Glutamatergic neuron (in vitro differentiated cells): ENCODE measurements around the gene ZCCHC14. TPM values are rescaled to one million over a fixed set of nuclear protein-coding genes. Genes with fewer than 3 reads are reported as not detected.
"Not testable (repeated sequence)": the region's sequence is repeated elsewhere in the genome, so short reads cannot be mapped to it uniquely, and the experiment has no call there.

ENCODE experiments used
- DNase-seq: peaks from one replicate; pipeline ENCODE4 v3.0.0; 2022
- H3K27ac Mint-ChIP-seq: one replicate; pipeline ENCODE4 v1.8.0; 2020; ENCODE audit warnings: mild to moderate bottlenecking, mixed read lengths, inconsistent platforms; ENCODE audit not compliant: unreplicated experiment
- H3K27me3 Mint-ChIP-seq: one replicate; pipeline ENCODE4 v1.8.0; 2020; ENCODE audit warnings: mild to moderate bottlenecking, moderate library complexity, mixed read lengths, inconsistent platforms; ENCODE audit not compliant: unreplicated experiment
- H3K36me3 Mint-ChIP-seq: one replicate; pipeline ENCODE4 v1.8.0; 2020; ENCODE audit warnings: mild to moderate bottlenecking, mixed read lengths, inconsistent platforms; ENCODE audit not compliant: unreplicated experiment
- H3K4me1 Mint-ChIP-seq: one replicate; pipeline ENCODE4 v1.8.0; 2020; ENCODE audit warnings: mild to moderate bottlenecking, low read depth, mixed read lengths, inconsistent platforms; ENCODE audit not compliant: unreplicated experiment
- H3K4me3 Mint-ChIP-seq: one replicate; pipeline ENCODE4 v1.8.0; 2020; ENCODE audit warnings: mild to moderate bottlenecking, mixed read lengths, inconsistent platforms; ENCODE audit not compliant: unreplicated experiment
- H3K9me3 Mint-ChIP-seq: one replicate; pipeline ENCODE4 v1.8.0; 2020; ENCODE audit warnings: mild to moderate bottlenecking, moderate library complexity, mixed read lengths, inconsistent platforms; ENCODE audit not compliant: unreplicated experiment
- total RNA-seq: library from RNA; stranded (reverse); fragmentation: NEBNext Ultra II Directional; extraction: Animal tissue kit (Norgen Biotek cat#: 25700); gene quantifications from one replicate; pipeline ENCODE4 v1.2.1, GENCODE V29; 2021; ENCODE audit not compliant: unreplicated experiment
- TF ChIP-seq, protein P1 (sequence below): fragments of 200-600 bp; sonication (generic); IDR thresholded peaks from one replicate; pipeline ENCODE4 v1.5.0; 2021; ENCODE audit not compliant: partially characterized antibody, unreplicated experiment

The ZCCHC14 gene
- total RNA-seq, 1 donor from 2014 or later = 29.2 TPM

- H3K27me3 Mint-ChIP-seq = no peaks in the 10 kb centered on the region
- no peak overlapping the region for H3K4me3 Mint-ChIP-seq
- no peak for DNase-seq
- TF ChIP-seq, protein P1, sequence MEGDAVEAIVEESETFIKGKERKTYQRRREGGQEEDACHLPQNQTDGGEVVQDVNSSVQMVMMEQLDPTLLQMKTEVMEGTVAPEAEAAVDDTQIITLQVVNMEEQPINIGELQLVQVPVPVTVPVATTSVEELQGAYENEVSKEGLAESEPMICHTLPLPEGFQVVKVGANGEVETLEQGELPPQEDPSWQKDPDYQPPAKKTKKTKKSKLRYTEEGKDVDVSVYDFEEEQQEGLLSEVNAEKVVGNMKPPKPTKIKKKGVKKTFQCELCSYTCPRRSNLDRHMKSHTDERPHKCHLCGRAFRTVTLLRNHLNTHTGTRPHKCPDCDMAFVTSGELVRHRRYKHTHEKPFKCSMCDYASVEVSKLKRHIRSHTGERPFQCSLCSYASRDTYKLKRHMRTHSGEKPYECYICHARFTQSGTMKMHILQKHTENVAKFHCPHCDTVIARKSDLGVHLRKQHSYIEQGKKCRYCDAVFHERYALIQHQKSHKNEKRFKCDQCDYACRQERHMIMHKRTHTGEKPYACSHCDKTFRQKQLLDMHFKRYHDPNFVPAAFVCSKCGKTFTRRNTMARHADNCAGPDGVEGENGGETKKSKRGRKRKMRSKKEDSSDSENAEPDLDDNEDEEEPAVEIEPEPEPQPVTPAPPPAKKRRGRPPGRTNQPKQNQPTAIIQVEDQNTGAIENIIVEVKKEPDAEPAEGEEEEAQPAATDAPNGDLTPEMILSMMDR = no peak
- H3K36me3 Mint-ChIP-seq = no peaks in the 10 kb centered on the region
- H3K4me1 Mint-ChIP-seq = peaks cover 30% of the 10 kb centered on the region
- peaks cover 2% of the 10 kb centered on the region for H3K9me3 Mint-ChIP-seq
- no peak overlapping the region for H3K27ac Mint-ChIP-seq
Observed at GRCh38 chr16:87484487-87485331, 8.1 kb downstream of the ZCCHC14 start.

GRCh38 chr16:87483481-87483880, 9.3 kb downstream of the ZCCHC14 start:
- DNase-seq = no peak
- H3K27me3 Mint-ChIP-seq = no peaks in the 10 kb centered on the region
- H3K9me3 Mint-ChIP-seq = peaks cover 2% of the 10 kb centered on the region
- H3K27ac Mint-ChIP-seq = no peak overlapping the region
- no peaks in the 10 kb centered on the region for H3K36me3 Mint-ChIP-seq
- peaks cover 24% of the 10 kb centered on the region for H3K4me1 Mint-ChIP-seq
- TF ChIP-seq, protein P1 = no peak
- no peak overlapping the region for H3K4me3 Mint-ChIP-seq

DNA sequence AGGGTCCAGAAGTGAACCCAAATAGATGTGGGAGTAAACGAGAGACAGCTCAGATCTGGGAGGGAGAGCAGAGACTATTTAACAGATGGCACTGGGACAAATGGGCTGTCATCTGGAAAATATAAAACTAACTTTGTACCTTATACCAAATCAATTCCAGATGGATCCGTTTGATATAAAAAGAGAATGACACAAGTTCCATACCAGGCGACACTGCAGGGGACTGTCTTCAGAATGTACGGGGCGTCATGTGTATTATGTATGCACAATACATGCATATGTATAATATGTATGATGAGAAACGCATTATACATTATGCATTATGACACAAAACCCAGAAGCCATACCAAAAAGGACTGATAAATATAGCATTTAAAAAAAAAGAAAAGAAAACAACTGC, 10.2 kb downstream of the ZCCHC14 start:
- H3K27me3 Mint-ChIP-seq, H3K4me3 Mint-ChIP-seq, DNase-seq, H3K36me3 Mint-ChIP-seq, H3K9me3 Mint-ChIP-seq, H3K27ac Mint-ChIP-seq: not testable (repeated sequence)
- peaks cover 24% of the 10 kb centered on the region for H3K4me1 Mint-ChIP-seq

- no peak overlapping the region for H3K27ac Mint-ChIP-seq
- H3K36me3 Mint-ChIP-seq = no peaks in the 10 kb centered on the region
- H3K4me1 Mint-ChIP-seq = peaks cover 20% of the 10 kb centered on the region
- no peak overlapping the region for H3K4me3 Mint-ChIP-seq
- no peak for DNase-seq
- no peaks in the 10 kb centered on the region for H3K27me3 Mint-ChIP-seq
- TF ChIP-seq, protein P1 = no peak
- H3K9me3 Mint-ChIP-seq = no peaks in the 10 kb centered on the region
Observed at GRCh38 chr16:87482266-87482665, 10.6 kb downstream of the ZCCHC14 start.

- H3K27ac Mint-ChIP-seq, DNase-seq, H3K9me3 Mint-ChIP-seq: not testable (repeated sequence)
Observed at GRCh38 chr16:87481711-87482110, 11.1 kb downstream of the ZCCHC14 start.

DNA sequence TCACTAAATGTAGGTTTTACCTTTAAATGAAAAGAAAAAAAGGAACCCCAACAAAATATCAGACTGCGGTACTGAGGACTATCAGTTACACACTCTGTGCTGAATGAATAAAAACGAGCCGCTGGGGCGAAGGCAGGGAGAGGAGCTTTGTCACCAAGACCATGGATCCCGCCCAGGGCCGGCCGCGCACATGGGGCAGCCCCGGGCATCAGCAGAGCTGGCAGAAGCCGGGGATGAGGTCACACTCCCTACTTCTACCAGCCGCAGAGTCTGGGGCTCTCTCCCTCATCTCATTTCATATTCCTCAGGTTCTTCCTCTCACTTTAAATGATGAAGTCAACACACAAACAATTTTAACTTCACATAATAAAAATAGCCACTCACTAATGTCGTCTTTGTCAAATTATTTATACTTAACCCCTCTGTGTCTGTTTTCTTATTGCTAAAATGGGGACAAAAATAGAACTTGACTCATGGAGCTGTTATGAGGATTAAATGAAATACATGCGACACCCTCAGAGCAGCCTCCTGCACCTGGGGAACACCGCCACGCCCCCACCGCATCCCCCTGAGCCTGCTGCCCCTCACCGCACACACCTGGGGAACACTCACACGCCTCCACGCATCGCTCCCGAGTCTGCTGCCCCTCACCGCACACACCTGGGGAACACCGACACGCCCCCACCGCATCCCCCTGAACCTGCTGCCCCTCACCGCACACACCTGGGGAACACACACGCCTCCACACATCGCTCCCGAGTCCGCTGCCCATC, 15.4 kb downstream of the ZCCHC14 start:
- not testable (repeated sequence) for H3K4me3 Mint-ChIP-seq, DNase-seq, H3K9me3 Mint-ChIP-seq, H3K36me3 Mint-ChIP-seq, H3K27me3 Mint-ChIP-seq, H3K27ac Mint-ChIP-seq
- H3K4me1 Mint-ChIP-seq = peaks cover 10% of the 10 kb centered on the region

More at GRCh38 chr16:87481711-87482110, 11.1 kb downstream of the ZCCHC14 start:
- not testable (repeated sequence) for H3K27me3 Mint-ChIP-seq, H3K4me3 Mint-ChIP-seq, H3K36me3 Mint-ChIP-seq
- peaks cover 16% of the 10 kb centered on the region for H3K4me1 Mint-ChIP-seq
